ENCODE results near the gene ARID1B. TPM values are rescaled to one million over a fixed set of nuclear protein-coding genes. Genes with fewer than 3 reads are reported as not detected.
A peak's percentile ranks its signal among the peaks of the same experiment; 100 is the strongest.

Gene ARID1B
- total RNA-seq, 2 experiments from 2014 or later, result 90.1 to 164 TPM

DNA sequence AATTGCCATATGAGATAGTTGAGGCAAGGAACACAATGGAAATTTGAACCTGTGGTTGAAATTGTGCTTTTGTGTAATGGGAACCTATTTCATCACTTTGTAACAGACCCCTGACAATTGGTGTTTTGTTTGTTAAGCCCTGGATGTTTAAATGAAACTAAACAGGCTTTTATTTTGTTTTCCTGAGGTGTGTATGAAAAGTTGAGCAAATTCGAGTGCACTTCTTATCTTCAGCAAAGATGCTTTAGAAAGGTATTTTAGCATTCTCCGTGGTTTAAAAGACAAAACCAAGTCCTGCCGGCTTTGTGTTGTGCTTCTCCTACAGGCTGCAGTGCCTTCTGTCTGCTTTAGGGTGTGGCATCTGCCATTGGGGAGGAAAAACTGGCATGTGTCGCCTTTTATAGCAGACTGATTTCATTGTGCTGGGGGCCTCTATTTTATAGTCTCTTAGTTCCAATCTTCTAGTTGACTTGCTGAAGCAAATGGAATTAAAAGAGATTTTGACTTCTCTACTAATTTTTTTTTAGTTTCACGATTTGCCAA, 2.2 kb upstream of the ARID1B start:
- Histone ChIP-seq H3K27ac (ENCODE audit: low read depth, low read length, poor library complexity, severe bottlenecking) (no peak overlapping the region), H3K36me3 (ENCODE audit: insufficient read depth, low read length) (no peaks in the 10 kb centered on the region), H3K9me3 (ENCODE audit: low read length) (no peaks in the 10 kb centered on the region), H3K4me3 (ENCODE audit: low read depth, low read length, poor library complexity, severe bottlenecking) (peak overlapping the region; percentile 7), H4K20me1 (ENCODE audit: insufficient read depth, low read length) (no peaks in the 10 kb centered on the region), H3K9me2 (ENCODE audit: insufficient read depth, low read length) (no peaks in the 10 kb centered on the region), H2AFZ (ENCODE audit: low read length) (no peak overlapping the region), H3K4me1 (ENCODE audit: insufficient read depth, low read length, poor library complexity, severe bottlenecking) (peaks cover 36% of the 10 kb centered on the region), H3K4me2 (ENCODE audit: low read length) (peak overlapping the region; percentile 80), H3K79me2 (ENCODE audit: insufficient read depth, low read depth, low read length) (peaks cover 20% of the 10 kb centered on the region)
- CTCF ChIA-PET (ENCODE audit: unreplicated experiment), result no interaction called here
- POLR2A ChIA-PET, result interaction anchor here (2.7 kb wide), 1 partner anchor 22 kb away, joined by 21 read pairs; no protein-coding TSS in a partner anchor
- peak; percentile 39 for DNase-seq (ENCODE audit: low spot score)
- BruUV-seq (replicated peaks), result no TSS peak
- intact Hi-C loops (cut with micrococcal nuclease; ENCODE audit: unreplicated experiment), result loop anchor here (5.0 kb wide), 2 partner anchors 193 to 493 kb away; no protein-coding TSS in a partner anchor
- no peak for TF ChIP-seq EZH2phosphoT487 (IDR thresholded peaks at IDR 0.05; ENCODE audit: borderline replicate concordance, low read depth, low read length)

DNA sequence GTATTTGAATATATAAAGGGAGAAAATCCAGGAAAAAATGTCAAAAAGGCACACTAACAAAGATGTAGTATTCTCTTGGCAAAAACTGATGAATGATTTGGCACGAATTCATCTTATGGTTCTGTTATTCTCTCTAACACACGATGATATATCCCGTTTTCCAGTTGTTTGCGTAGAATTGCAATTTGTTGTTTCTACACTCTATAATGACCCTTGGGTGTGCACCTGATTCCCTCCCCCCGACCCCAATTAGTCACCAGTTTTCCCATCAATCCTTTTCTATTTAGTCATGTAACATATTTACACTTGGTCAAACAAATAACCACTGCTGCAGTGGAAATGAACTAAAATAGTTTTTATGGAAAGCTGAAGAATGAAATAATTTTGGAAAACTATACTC, 1.5 kb upstream of the ARID1B start:
- BruUV-seq (replicated peaks), result no TSS peak
- no peak overlapping the region for H2AFZ ChIP-seq (ENCODE audit: low read length)
- H3K27ac ChIP-seq (ENCODE audit: low read depth, low read length, poor library complexity, severe bottlenecking), result peak overlapping the region; percentile 97
- TF ChIP-seq, protein P1, sequence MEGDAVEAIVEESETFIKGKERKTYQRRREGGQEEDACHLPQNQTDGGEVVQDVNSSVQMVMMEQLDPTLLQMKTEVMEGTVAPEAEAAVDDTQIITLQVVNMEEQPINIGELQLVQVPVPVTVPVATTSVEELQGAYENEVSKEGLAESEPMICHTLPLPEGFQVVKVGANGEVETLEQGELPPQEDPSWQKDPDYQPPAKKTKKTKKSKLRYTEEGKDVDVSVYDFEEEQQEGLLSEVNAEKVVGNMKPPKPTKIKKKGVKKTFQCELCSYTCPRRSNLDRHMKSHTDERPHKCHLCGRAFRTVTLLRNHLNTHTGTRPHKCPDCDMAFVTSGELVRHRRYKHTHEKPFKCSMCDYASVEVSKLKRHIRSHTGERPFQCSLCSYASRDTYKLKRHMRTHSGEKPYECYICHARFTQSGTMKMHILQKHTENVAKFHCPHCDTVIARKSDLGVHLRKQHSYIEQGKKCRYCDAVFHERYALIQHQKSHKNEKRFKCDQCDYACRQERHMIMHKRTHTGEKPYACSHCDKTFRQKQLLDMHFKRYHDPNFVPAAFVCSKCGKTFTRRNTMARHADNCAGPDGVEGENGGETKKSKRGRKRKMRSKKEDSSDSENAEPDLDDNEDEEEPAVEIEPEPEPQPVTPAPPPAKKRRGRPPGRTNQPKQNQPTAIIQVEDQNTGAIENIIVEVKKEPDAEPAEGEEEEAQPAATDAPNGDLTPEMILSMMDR (conservative IDR thresholded peaks at IDR 0.05; ENCODE audit: low read length), result no peak
- TF ChIP-seq EZH2phosphoT487 (IDR thresholded peaks at IDR 0.05; ENCODE audit: borderline replicate concordance, low read depth, low read length), result no peak
- DNase-seq (ENCODE audit: low spot score), result no peak
- no peaks in the 10 kb centered on the region for H3K9me3 ChIP-seq (ENCODE audit: low read length)
- H3K79me2 ChIP-seq (ENCODE audit: insufficient read depth, low read depth, low read length), result peaks cover 28% of the 10 kb centered on the region
- CTCF ChIA-PET (ENCODE audit: unreplicated experiment), result no interaction called here
- H3K4me3 ChIP-seq (ENCODE audit: low read depth, low read length, poor library complexity, severe bottlenecking), result peak overlapping the region; percentile 80
- POLR2A ChIA-PET, result interaction anchor here (0.7 to 2.7 kb wide), 8 partner anchors 9 to 493 kb away, joined by 3 to 21 read pairs (median 4); no protein-coding TSS in a partner anchor
- intact Hi-C loops (cut with micrococcal nuclease; ENCODE audit: unreplicated experiment), result loop anchor here (2.0 to 5.0 kb wide), 4 partner anchors 21 to 493 kb away; no protein-coding TSS in a partner anchor
- peaks cover 3% of the 10 kb centered on the region; the same call in 1 of the 2 replicates for H4K20me1 ChIP-seq (ENCODE audit: insufficient read depth, low read length)
- H3K36me3 ChIP-seq (ENCODE audit: insufficient read depth, low read length), result no peaks in the 10 kb centered on the region
- peak overlapping the region; percentile 80 for H3K4me2 ChIP-seq (ENCODE audit: low read length)
- H3K4me1 ChIP-seq (ENCODE audit: insufficient read depth, low read length, poor library complexity, severe bottlenecking), result peaks cover 36% of the 10 kb centered on the region
- H3K9me2 ChIP-seq (ENCODE audit: insufficient read depth, low read length), result no peaks in the 10 kb centered on the region

DNA sequence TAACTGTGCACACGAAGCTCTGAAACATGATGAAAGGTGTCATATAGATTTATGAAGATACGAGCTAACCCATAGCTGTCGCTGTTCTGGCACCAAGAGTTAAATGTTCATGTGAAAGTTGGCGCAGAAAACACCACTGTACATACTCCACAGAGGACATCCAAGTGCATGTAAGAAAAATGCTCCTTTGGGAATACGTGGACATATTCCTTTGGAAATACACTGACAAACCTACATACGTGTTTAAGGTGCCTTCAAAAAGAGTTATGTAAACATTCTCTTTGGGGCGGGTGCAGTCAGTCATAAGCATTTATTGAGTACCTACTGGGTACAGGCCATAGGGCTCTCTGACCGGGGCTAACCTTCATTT, 723 bp upstream of the ARID1B start:
- Histone ChIP-seq H3K4me3 (ENCODE audit: low read depth, low read length, poor library complexity, severe bottlenecking) (peak overlapping the region; percentile 80), H3K36me3 (ENCODE audit: insufficient read depth, low read length) (peaks cover under 1% of the 10 kb centered on the region; the same call in 1 of the 2 replicates), H3K9me3 (ENCODE audit: low read length) (no peaks in the 10 kb centered on the region), H3K4me1 (ENCODE audit: insufficient read depth, low read length, poor library complexity, severe bottlenecking) (peaks cover 36% of the 10 kb centered on the region), H3K79me2 (ENCODE audit: insufficient read depth, low read depth, low read length) (peaks cover 35% of the 10 kb centered on the region), H3K9me2 (ENCODE audit: insufficient read depth, low read length) (no peaks in the 10 kb centered on the region), H3K27ac (ENCODE audit: low read depth, low read length, poor library complexity, severe bottlenecking) (peak overlapping the region; percentile 97), H4K20me1 (ENCODE audit: insufficient read depth, low read length) (peaks cover 10% of the 10 kb centered on the region; the same call in 1 of the 2 replicates), H3K4me2 (ENCODE audit: low read length) (peak overlapping the region; percentile 80), H2AFZ (ENCODE audit: low read length) (peak overlapping the region; percentile 38; the same call in 1 of the 2 replicates)
- ChIA-PET POLR2A (interaction anchor here (0.6 to 2.7 kb wide), 10 partner anchors 10 to 492 kb away, joined by 3 to 21 read pairs (median 4); no protein-coding TSS in a partner anchor), CTCF (ENCODE audit: unreplicated experiment) (no interaction called here)
- intact Hi-C loops (cut with micrococcal nuclease; ENCODE audit: unreplicated experiment), result loop anchor here (2.0 to 5.0 kb wide), 4 partner anchors 22 to 494 kb away; no protein-coding TSS in a partner anchor
- no peak for TF ChIP-seq EZH2phosphoT487 (IDR thresholded peaks at IDR 0.05; ENCODE audit: borderline replicate concordance, low read depth, low read length)
- TF ChIP-seq, protein P1 (conservative IDR thresholded peaks at IDR 0.05; ENCODE audit: low read length), result peak; percentile 59
- DNase-seq (ENCODE audit: low spot score), result peak; percentile 73
- BruUV-seq (replicated peaks), result TSS peak; percentile 58

Data from OCI-LY7 (cell line).